PC-3 (cell line): ENCODE results near the gene IGIP. TPM values are rescaled to one million over a fixed set of nuclear protein-coding genes. Genes with fewer than 3 reads are reported as not detected.

Source experiments
- ATAC-seq: fragments of 200-7000 bp; cut with Tn5 transposase; 2 replicates; pipeline ENCODE4 v1.9.1; 2020; ENCODE audit warnings: mild to moderate bottlenecking, moderate library complexity
- BruUV-seq: library from RNA; stranded (reverse); fragments of 400-500 nt; replicated peaks from 2 replicates; lab custom pipeline; 2021; lab: Mats Ljungman, UMichigan
- CTCF ChIA-PET: fragments of 300-600 bp; sonication (Branson Sonifier 250); formaldehyde crosslinking; loops from one replicate; lab custom pipeline; 2022; ENCODE audit warnings: antibody characterized with exemption; lab: Charles Lee
- POLR2A ChIA-PET: fragments of 300-600 bp; sonication (Branson Sonifier 250); formaldehyde crosslinking; loops from one replicate; lab custom pipeline; 2022; ENCODE audit warnings: antibody characterized with exemption; ENCODE audit not compliant: unreplicated experiment; lab: Charles Lee
- DNase-seq: peaks from one replicate; pipeline ENCODE4 v3.0.0-alpha.2; 2015
- H2AFZ ChIP-seq: fragments of 300-600 bp; sonication (generic); 2 replicates; pipeline ENCODE4 v1.6.0; 2016; ENCODE audit warnings: antibody characterized with exemption, low read length
- H3F3A ChIP-seq: fragments of 300-600 bp; sonication (generic); one replicate; pipeline ENCODE4 v1.6.0; 2017; ENCODE audit warnings: antibody characterized with exemption, low read length, control low read depth, mild to moderate bottlenecking; ENCODE audit not compliant: unreplicated experiment
- H3K27ac ChIP-seq: fragments of 300-600 bp; sonication (generic); 2 replicates; pipeline ENCODE4 v1.5.1; 2016; ENCODE audit warnings: mild to moderate bottlenecking, low read length
- H3K27me3 ChIP-seq: fragments of 300-600 bp; sonication (generic); 2 replicates; pipeline ENCODE4 v1.6.1; 2016; ENCODE audit warnings: low read length, mixed read lengths
- H3K36me3 ChIP-seq: fragments of 300-600 bp; sonication (generic); 2 replicates; pipeline ENCODE4 v1.6.1; 2016; ENCODE audit warnings: low read depth, mixed run types, low read length, mixed read lengths
- H3K4me1 ChIP-seq: fragments of 300-600 bp; sonication (generic); 2 replicates; pipeline ENCODE4 v1.5.1; 2016; ENCODE audit warnings: low read length; ENCODE audit not compliant: insufficient read depth
- H3K4me2 ChIP-seq: fragments of 300-600 bp; sonication (generic); 2 replicates; pipeline ENCODE4 v1.6.0; 2016; ENCODE audit warnings: low read length
- H3K4me3 ChIP-seq: fragments of 300-600 bp; sonication (generic); 2 replicates; pipeline ENCODE4 v1.5.1; 2016; ENCODE audit warnings: mild to moderate bottlenecking, low read length, mixed read lengths
- H3K79me2 ChIP-seq: fragments of 300-600 bp; sonication (generic); 2 replicates; pipeline ENCODE4 v1.6.1; 2017; ENCODE audit warnings: low read length, mixed read lengths
- H3K9ac ChIP-seq: fragments of 300-600 bp; sonication (generic); 2 replicates; pipeline ENCODE4 v1.6.0; 2016; ENCODE audit warnings: mild to moderate bottlenecking, low read length
- H3K9me2 ChIP-seq: fragments of 300-600 bp; sonication (generic); replicated peaks from 2 replicates; pipeline ENCODE4 v1.6.1; 2016; ENCODE audit warnings: mixed run types, low read length, mixed read lengths
- H3K9me3 ChIP-seq: fragments of 300-600 bp; sonication (generic); 2 replicates; pipeline ENCODE4 v1.6.1; 2016; ENCODE audit warnings: low read length, mixed read lengths
- H4K20me1 ChIP-seq: fragments of 300-600 bp; sonication (generic); 2 replicates; pipeline ENCODE4 v1.6.1; 2016; ENCODE audit warnings: low read length, mixed read lengths
- EZH2 ChIP-seq: fragments of 300-600 bp; sonication (generic); IDR thresholded peaks from one replicate; pipeline ENCODE4 v1.6.1; 2017; ENCODE audit warnings: antibody characterized with exemption, mild to moderate bottlenecking, low read length; ENCODE audit not compliant: unreplicated experiment
- EZH2phosphoT487 ChIP-seq: fragments of 300-600 bp; sonication (generic); IDR thresholded peaks from 2 replicates; pipeline ENCODE4 v1.6.1; 2018; ENCODE audit warnings: mild to moderate bottlenecking, antibody characterized with exemption, low read length, borderline replicate concordance
- intact Hi-C: fragments of 100-400 bp; cut with micrococcal nuclease; formaldehyde crosslinking; loops from 2 replicates; pipeline ENCODE4 v1.9.0; 2023
- total RNA-seq: library from RNA; depleted of rRNA; stranded (reverse); fragments of >200 nt; gene quantifications from 2 replicates; pipeline ENCODE4 v1.2.3, GENCODE V29; 2014
- TF ChIP-seq, protein P1 (sequence below): fragments of 300-600 bp; sonication (generic); conservative IDR thresholded peaks from 2 replicates; pipeline ENCODE4 v1.5.1; 2017; ENCODE audit warnings: antibody characterized with exemption, low read depth, mild to moderate bottlenecking, low read length

Gene IGIP
- total RNA-seq, 1 experiment from 2014 or later = 1.3 TPM

DNA sequence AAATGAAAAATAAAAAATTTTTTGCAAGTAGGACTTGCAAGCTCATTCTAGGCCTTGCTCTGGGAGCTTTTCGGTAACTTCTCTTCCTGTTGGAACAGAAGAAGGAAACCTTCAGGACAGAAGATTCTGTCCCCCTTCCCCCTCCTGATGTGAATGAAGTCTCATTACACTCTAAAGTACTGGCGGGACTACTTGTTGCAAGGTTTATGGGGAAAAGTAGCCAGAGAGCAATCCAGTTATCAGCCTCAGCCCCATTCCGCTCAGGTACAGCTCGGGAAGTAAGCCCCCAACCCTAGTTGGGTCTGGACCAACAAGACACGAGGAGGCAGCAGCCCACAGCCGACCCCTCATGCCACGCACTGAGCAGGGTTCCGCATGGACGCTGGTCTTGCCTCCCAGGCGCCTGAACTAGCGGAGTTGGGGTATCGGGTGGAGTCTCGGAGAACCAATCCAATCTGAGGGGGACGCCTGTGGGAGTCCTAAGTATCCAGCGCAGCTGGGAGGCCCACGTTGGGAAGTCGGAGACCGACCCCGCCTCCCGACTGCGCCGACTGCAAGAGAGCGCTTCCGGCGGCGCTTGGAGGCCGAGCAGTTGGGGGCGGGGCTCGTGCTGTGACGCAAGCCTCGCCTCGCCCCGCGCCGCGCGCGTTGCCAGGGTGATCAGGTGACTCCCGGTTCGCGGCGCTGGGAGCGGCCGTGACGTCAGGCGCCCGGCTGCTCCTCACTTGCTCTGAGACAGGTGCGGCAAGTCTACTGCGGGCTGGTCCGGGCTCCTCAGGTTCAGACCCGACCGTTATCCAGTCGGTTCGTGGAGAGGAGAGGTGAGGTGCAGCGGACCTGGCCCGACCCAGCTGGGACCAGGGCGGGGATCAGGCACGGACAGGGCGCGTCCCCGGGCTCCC lies 49.0 kb downstream of the IGIP start, which contains the start of gene CYSTM1:
Gene CYSTM1 (plus strand): TSS at position 724 of the 902 bp plus-strand sequence. CDS start 19,278 bp downstream, outside the sequence.
- Histone ChIP-seq H3K79me2 (peaks cover 20% of the 10 kb centered on the region), H3K9ac (peak within 1 kb of the TSS; percentile 79), H4K20me1 (no peaks in the 10 kb centered on the region), H3K4me2 (peak within 1 kb of the TSS; percentile 96), H3K4me1 (peaks cover 29% of the 10 kb centered on the region), H3K4me3 (peak within 1 kb of the TSS; percentile 85), H3K27ac (peak within 1 kb of the TSS; percentile 59), H3K36me3 (no peaks in the 10 kb centered on the region), H3K27me3 (no peaks in the 10 kb centered on the region), H2AFZ (peak within 1 kb of the TSS; percentile 95), H3K9me2 (no peaks in the 10 kb centered on the region), H3F3A (no peaks in the 10 kb centered on the region), H3K9me3 (no peaks in the 10 kb centered on the region)
- DNase-seq (peak; percentile 97), ATAC-seq (peak; percentile 86)
- intact Hi-C loops = loop anchor here (5.0 kb wide), 3 partner anchors 48 to 173 kb away; partner anchors contain the start of gene HBEGF
- ChIA-PET POLR2A (no interaction called here), CTCF (no interaction called here)
- TF ChIP-seq EZH2phosphoT487 (no peak), EZH2 (no peak)
- TF ChIP-seq, protein P1, sequence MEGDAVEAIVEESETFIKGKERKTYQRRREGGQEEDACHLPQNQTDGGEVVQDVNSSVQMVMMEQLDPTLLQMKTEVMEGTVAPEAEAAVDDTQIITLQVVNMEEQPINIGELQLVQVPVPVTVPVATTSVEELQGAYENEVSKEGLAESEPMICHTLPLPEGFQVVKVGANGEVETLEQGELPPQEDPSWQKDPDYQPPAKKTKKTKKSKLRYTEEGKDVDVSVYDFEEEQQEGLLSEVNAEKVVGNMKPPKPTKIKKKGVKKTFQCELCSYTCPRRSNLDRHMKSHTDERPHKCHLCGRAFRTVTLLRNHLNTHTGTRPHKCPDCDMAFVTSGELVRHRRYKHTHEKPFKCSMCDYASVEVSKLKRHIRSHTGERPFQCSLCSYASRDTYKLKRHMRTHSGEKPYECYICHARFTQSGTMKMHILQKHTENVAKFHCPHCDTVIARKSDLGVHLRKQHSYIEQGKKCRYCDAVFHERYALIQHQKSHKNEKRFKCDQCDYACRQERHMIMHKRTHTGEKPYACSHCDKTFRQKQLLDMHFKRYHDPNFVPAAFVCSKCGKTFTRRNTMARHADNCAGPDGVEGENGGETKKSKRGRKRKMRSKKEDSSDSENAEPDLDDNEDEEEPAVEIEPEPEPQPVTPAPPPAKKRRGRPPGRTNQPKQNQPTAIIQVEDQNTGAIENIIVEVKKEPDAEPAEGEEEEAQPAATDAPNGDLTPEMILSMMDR = no peak
- BruUV-seq = TSS peak; percentile 81

DNA sequence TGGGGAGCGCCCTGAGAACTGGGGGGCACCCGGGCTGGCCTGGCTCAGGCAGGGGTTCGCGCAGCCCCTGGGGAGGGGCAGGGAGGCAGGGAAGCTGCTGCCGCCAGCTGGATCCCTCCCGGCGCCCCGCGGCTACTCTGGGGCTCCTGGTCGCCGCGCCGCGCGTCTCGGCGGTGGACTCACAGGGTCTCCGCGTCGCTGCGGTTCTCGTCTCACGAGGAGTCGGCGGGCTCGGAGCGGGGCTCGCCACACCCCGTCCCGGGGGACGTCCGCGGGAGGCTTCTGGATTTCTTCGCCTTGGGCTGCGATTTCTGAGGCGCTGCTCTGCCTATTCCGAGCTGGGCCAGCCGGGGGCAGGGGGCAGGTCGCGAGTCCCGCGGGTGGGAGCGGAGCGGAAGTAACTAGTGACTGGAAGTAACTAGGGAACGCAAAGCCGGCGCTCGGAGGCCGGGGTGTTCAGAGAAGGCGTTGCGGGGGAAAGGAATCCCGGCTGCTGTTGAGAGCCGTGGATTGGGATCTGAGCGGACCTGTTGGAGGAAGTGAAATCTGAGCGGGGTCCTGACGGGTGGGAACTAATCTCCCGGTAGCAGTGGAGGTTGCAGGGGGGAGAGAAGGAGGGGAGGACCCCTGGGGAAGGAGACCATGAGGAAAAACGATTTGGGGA lies 49.8 kb downstream of the IGIP start:
- no peaks in the 10 kb centered on the region for H3F3A ChIP-seq
- H4K20me1 ChIP-seq = no peaks in the 10 kb centered on the region
- peak overlapping the region; percentile 85 for H3K4me3 ChIP-seq
- ATAC-seq = peak; percentile 36
- no peaks in the 10 kb centered on the region for H3K9me2 ChIP-seq
- H3K27ac ChIP-seq = peak overlapping the region; percentile 59
- H3K9me3 ChIP-seq = no peaks in the 10 kb centered on the region
- ChIA-PET CTCF (interaction anchor here (0.6 kb wide), 1 partner anchor 16 kb away, joined by 3 read pairs; no protein-coding TSS in a partner anchor), POLR2A (no interaction called here)
- H3K27me3 ChIP-seq = no peaks in the 10 kb centered on the region
- intact Hi-C loops = loop anchor here (5.0 kb wide), 3 partner anchors 47 to 172 kb away; partner anchors contain the start of gene HBEGF
- peak overlapping the region; percentile 96 for H3K4me2 ChIP-seq
- no peak for TF ChIP-seq EZH2
- no peak for TF ChIP-seq EZH2phosphoT487
- TF ChIP-seq, protein P1 = no peak
- H3K9ac ChIP-seq = peak overlapping the region; percentile 79
- H3K79me2 ChIP-seq = peaks cover 20% of the 10 kb centered on the region
- H3K36me3 ChIP-seq = no peaks in the 10 kb centered on the region
- H2AFZ ChIP-seq = peak overlapping the region; percentile 54
- BruUV-seq = no TSS peak
- peak; percentile 56 for DNase-seq
- H3K4me1 ChIP-seq = peaks cover 29% of the 10 kb centered on the region
